Measurements from ENCODE around the gene OSTF1.

OSTF1 gene, protein sequence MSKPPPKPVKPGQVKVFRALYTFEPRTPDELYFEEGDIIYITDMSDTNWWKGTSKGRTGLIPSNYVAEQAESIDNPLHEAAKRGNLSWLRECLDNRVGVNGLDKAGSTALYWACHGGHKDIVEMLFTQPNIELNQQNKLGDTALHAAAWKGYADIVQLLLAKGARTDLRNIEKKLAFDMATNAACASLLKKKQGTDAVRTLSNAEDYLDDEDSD

DNA sequence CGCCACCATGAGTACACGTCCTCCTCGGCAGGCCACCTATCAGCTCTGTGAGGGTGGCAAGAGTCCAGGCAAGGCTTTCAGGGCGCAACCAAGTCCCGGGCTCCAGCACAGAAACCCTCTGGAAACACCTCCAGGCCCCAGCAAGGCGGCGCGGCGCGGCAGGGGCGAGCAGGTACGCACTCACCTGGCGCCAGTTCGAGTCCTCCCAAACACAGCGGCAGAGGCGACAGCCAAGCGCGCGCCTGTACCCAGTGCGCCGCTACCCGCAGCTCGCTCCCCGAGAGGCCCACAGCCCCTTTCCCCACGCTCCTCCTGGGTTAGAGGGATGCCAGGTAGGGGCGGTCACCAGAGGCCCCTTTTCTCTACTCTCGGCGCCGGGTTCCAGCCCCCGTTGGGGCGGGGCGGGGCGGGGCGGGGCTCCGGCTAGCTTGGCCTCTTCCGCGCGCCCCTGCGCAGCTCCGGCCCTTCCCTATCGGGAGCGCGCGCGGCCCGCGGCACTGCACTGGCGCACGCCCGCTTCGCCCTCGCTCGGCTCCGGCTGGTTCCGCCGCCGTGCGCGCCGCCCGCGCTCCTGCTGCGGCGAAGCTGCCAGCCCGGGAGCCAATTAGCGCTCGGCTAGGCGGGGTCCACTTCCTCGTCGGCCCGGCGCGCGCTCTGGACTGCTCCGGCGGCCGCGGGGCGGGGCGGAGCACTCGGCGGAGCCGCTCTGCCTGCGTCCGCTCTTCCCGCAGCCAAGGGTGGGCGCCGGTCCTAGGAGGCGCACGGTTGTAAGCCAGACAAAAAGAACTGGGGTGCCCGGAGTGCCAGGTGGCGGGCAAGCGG lies at the start of gene OSTF1, which contains the start of gene NMRK1:
Gene OSTF1, plus strand, starts transcription at position 691 of the 822 bp plus-strand sequence. CDS start 179 bp downstream, outside the sequence.
Gene NMRK1, minus strand, starts transcription at position 332 of the 822 bp plus-strand sequence. CDS start 5,040 bp downstream, outside the sequence.
- peak; percentile 87 to 93 for DNase-seq (ENCODE audit: low read depth in 2 of 2)

DNA sequence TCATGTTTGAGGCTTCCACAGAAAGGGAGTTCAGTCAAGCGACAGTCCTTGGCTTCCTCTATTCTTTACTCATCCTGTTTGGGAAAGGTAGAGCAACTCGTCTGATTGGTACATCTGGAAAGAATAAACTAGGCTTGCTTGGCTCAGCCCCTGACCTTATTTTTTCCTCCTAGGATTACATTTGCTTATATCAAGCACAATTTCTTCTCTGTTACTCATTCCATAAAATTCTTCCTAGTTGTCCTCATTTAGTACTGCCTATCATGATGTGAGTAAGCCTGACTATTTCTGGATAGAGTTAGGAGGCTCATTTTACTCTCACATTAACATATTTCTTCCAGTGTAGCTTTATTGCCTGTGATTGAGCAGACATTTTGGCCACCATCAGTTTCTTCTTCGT lies 49.3 kb upstream of the OSTF1 start:
- DNase-seq (ENCODE audit: low read depth in 2 of 2) = no peak

GRCh38 chr9:75039801-75040200 lies 48.5 kb upstream of the OSTF1 start:
- DNase-seq (ENCODE audit: low read depth in 2 of 2) = no peak

GRCh38 chr9:75041041-75041440 lies 47.3 kb upstream of the OSTF1 start:
- no peak for DNase-seq (ENCODE audit: low read depth in 2 of 2)

- no peak for DNase-seq (ENCODE audit: low read depth in 2 of 2)
Observed at GRCh38 chr9:75046725-75047345, 41.5 kb upstream of the OSTF1 start.

GRCh38 chr9:75047506-75047905 lies 40.8 kb upstream of the OSTF1 start:
- DNase-seq (ENCODE audit: low read depth in 2 of 2) = no peak

GRCh38 chr9:75051285-75051684 lies 37.0 kb upstream of the OSTF1 start:
- DNase-seq (ENCODE audit: low read depth in 2 of 2) = no peak

- DNase-seq (ENCODE audit: low read depth in 2 of 2) = no peak
Observed at GRCh38 chr9:75053869-75054268, 34.4 kb upstream of the OSTF1 start.

DNA sequence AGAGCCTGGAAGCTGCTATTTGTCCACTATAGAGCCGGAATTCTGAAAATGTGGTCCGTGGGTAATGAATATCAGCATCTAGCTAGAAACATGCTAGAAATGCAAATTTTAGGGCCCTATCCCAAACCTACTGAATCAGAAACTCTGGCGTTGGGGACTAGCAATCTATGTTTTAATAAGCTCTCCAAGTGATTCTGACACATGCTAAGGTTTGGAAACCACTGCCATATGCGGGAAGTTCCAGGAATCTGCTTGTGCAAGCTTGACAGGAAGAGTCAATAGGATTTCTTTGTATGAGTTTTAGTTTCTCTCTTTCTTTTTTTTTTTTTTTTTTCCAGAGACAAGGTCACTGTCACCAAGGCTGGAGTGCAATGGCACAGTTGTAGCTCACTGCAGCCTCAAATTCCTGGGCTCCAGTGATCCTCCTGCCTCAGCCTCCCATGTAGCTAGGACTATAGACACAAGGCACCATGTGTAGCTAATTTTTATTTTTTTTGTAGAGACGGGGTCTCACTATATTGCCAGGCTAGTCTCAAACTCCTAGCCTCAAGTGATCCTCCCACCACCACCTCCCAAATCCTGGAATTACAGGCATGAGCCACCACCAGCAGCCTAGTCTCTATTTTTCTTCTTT lies 33.8 kb upstream of the OSTF1 start:
- DNase-seq (ENCODE audit: low read depth in 2 of 2) = no peak

DNA sequence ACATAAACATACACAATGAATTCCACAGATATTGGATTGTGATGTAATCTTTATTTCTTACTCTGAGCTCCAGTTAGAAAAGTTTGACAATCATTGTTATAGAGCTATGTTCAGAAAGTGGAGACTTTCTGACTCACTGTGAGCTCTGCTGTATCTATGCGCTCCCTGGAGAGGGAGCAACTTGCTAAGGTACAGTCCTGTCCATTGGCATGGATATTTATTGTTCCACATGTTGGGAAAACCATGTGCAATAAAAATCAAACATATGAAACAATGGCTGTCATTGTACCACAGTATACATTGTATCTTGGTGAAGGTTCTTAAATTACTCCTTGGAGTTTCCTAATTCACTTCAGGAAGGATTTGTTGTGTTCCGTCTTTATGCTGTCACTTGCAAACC lies 27.1 kb upstream of the OSTF1 start:
- DNase-seq (ENCODE audit: low read depth in 2 of 2) = no peak

DNA sequence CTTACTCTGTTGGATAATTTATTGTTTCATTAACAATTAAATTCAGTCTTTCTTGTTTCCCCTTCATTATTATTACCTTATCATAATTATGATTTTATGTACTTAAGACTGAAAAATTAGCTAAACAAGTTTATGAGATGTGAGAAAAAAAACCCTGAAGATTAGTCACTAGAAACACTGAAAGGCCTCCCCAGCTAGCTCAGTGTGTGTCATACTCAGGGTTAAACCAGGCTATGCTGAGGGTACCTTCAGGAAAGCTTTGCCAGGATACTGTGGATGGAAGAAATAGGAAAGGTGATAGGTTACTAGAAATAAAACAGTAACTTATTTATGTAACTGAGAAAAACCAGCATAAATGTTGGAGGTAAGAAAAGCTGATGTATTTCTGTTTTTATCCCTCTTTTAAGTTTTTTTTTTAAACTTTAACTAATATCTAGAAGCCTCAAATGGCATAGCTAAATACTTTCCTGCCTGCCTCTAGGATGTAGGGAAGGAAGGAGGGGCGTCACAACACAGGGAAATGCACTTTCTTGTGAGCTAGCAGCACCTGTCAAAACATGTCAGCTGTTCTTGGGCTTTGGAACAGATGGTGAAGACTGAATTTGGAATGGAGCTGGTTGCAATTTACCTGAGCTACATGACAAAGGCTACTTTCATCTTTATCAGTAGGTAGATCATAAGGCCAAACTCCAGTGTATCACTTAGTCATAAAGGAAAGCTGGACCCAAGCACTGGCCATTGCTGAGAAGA lies 24.6 kb upstream of the OSTF1 start:
- DNase-seq (ENCODE audit: low read depth in 2 of 2) = no peak

GRCh38 chr9:75064307-75065025 lies 23.8 kb upstream of the OSTF1 start:
- DNase-seq (ENCODE audit: low read depth in 2 of 2) = no peak

- DNase-seq (ENCODE audit: low read depth in 2 of 2) = no peak
Observed at GRCh38 chr9:75065510-75065909, 22.8 kb upstream of the OSTF1 start.

GRCh38 chr9:75067894-75068293 lies 20.4 kb upstream of the OSTF1 start:
- no peak for DNase-seq (ENCODE audit: low read depth in 2 of 2)

DNA sequence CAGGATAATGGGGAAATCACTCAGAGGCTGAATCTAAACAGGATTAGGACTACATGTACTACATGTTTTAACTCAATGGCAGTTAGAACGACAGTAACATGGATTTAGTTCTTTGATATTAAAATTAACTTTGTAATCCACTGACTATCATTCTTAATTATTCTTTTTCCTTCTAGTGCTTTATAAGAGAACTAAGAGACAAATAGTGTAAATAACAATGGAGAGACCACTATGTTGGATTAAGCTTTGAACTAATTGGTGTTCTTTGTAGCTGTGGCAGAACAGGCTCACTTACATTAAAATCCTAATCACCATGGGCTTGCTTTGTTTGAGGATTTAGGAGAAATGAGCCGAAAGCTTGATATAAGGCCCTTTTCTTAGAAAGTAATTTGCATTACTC lies 19.1 kb upstream of the OSTF1 start:
- DNase-seq (ENCODE audit: low read depth in 2 of 2) = no peak

DNA sequence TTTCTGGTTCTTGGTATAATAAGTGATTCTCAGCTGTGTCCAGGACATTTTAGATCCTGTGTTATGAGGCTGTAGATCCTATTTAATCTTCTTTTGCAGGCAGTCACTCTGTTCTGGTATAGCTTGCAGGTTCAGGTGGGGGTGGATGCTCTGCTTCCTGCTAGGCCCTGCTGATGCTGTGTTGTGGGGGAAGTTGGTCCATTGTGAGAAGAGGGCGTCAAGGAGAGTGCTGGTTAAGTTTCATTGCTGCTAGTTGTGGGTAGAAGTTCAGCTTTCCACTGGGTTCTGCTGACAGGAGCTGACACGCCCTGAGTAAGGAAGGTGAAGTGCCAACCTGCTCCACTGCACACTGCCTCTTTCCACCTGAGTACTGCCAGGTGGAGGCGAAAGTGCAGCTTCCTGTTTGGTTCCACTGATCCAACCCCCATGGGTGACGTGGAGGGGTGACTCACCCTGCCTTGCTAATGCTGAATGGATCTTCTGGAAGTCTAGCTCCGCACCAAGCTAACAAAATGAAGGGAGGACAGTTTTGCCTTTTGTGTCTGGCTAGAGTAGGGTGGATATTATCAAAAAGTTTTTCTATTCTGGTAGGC lies 16.7 kb upstream of the OSTF1 start:
- DNase-seq (ENCODE audit: low read depth in 2 of 2) = peak; percentile 20 to 45

GRCh38 chr9:75072895-75073294 lies 15.4 kb upstream of the OSTF1 start:
- DNase-seq (ENCODE audit: low read depth in 2 of 2) = no peak

- no peak for DNase-seq (ENCODE audit: low read depth in 2 of 2)
Observed at GRCh38 chr9:75081632-75082031, 6.7 kb upstream of the OSTF1 start.

DNA sequence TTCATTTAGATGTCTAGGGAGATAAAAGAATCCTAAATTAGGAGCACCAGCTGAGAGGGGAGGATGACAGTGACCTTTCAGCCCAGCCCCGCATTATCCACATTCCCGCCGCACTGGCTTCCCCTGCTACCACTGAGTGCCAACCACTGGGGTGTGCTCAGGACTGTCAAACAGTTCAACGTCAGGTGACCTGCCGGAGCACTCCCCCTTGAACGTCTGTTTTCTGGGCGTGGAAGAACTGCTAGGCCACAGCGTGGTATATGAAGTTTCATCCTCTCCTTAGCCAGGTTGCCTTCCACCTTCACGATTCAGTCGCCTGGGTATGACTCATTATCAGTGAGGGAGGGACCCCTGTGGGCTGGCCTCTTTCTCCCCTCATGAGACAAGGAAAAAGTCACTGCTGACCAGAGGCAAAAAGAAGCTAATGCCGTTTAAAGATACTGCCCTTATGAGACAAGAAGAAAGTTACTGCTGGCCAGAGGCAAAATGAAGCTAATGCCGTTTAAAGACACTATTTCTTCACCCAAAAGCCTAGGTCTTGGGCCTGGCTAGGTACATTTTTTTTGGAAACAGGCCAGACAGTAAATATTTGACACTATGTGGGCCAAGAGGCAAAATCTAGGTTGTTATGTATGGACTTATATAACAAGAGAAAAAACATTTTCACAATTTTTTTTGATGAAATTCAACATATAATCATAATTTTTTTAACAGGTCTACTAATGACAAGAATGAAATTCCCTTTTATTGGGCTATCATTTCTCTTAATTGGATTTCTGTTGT lies 4.9 kb upstream of the OSTF1 start:
- no peak for DNase-seq (ENCODE audit: low read depth in 2 of 2)
